HG02943 (cell line): ENCODE measurements around the gene FAM210A.
"Not testable (repeated sequence)": the region's sequence is repeated elsewhere in the genome, so short reads cannot be mapped to it uniquely, and the experiment has no call there.

Experiments
- ATAC-seq: cut with Tn5 transposase; IDR thresholded peaks from one replicate; pipeline ENCODE4 v1.9.1; 2021; ENCODE audit warnings: mild to moderate bottlenecking, low read depth, moderate library complexity; ENCODE audit not compliant: unreplicated experiment

The FAM210A gene

GRCh38 chr18:13710414-13710831, 15.9 kb downstream of the FAM210A start:
- no peak for ATAC-seq

GRCh38 chr18:13703899-13704298, 22.5 kb downstream of the FAM210A start:
- no peak for ATAC-seq

- no peak for ATAC-seq
Observed at GRCh38 chr18:13700153-13700552, 26.2 kb downstream of the FAM210A start.

GRCh38 chr18:13696961-13697360, 29.4 kb downstream of the FAM210A start:
- ATAC-seq = no peak

- ATAC-seq = not testable (repeated sequence)
Observed at GRCh38 chr18:13695337-13695736, 31.0 kb downstream of the FAM210A start.

GRCh38 chr18:13690060-13690459, 36.3 kb downstream of the FAM210A start:
- not testable (repeated sequence) for ATAC-seq

- ATAC-seq = no peak
Observed at GRCh38 chr18:13688191-13689136, 37.9 kb downstream of the FAM210A start.

GRCh38 chr18:13684546-13684945, 41.8 kb downstream of the FAM210A start:
- ATAC-seq = no peak

GRCh38 chr18:13681701-13682100, 44.7 kb downstream of the FAM210A start:
- ATAC-seq = no peak

- no peak for ATAC-seq
Observed at GRCh38 chr18:13680612-13681011, 45.7 kb downstream of the FAM210A start.

- not testable (repeated sequence) for ATAC-seq
Observed at GRCh38 chr18:13677350-13677749, 49.0 kb downstream of the FAM210A start.

GRCh38 chr18:13676471-13676870, 49.9 kb downstream of the FAM210A start:
- no peak for ATAC-seq

- no peak for ATAC-seq
Observed at GRCh38 chr18:13672657-13673056, 53.7 kb downstream of the FAM210A start.

- ATAC-seq = no peak
Observed at GRCh38 chr18:13661779-13662256, 64.5 kb downstream of the FAM210A start.

GRCh38 chr18:13661051-13661778, 65.1 kb downstream of the FAM210A start:
- ATAC-seq = no peak

- no peak for ATAC-seq
Observed at GRCh38 chr18:13660510-13660909, 65.8 kb downstream of the FAM210A start.

- no peak for ATAC-seq
Observed at GRCh38 chr18:13658436-13659204, 67.7 kb downstream of the FAM210A start.

GRCh38 chr18:13657974-13658373, 68.4 kb downstream of the FAM210A start:
- ATAC-seq = no peak

GRCh38 chr18:13653746-13654433, 72.5 kb downstream of the FAM210A start:
- no peak for ATAC-seq
